Heart right ventricle (tissue), 16 donors: ENCODE results near the gene TRIM41. TPM values are rescaled to one million over a fixed set of nuclear protein-coding genes. Genes with fewer than 3 reads are reported as not detected.

ENCODE experiments used
- ATAC-seq, 8 donors: fragments of 200-7000 bp; cut with Tn5 transposase; one replicate each; pipeline ENCODE4 v1.9.1; 2020; ENCODE audit warnings: mild to moderate bottlenecking in 8 of 8, moderate library complexity in 8 of 8, moderate number of reproducible peaks in 1 of 8
- DNase-seq, 2 donors: peaks; one replicate each; pipeline ENCODE4 v3.0.0-alpha.2; 2020
- H3K27ac ChIP-seq, 10 donors: fragments of 200-600 bp; sonication (generic) in 2 of 10; one replicate each; pipeline versions ENCODE4 v1.5.0 to v1.8.0; 2020 to 2022; ENCODE audit warnings: mild to moderate bottlenecking in 3 of 10
- H3K27me3 ChIP-seq, 7 donors: fragments of 200-600 bp; one replicate each; pipeline ENCODE4 v1.8.0; 2021 to 2022; ENCODE audit warnings: mild to moderate bottlenecking in 2 of 7
- H3K36me3 ChIP-seq, 9 donors: fragments of 200-600 bp; sonication (generic) in 1 of 9; one replicate each; pipeline versions ENCODE4 v1.5.0 to v1.8.0; 2020 to 2022; ENCODE audit warnings: mild to moderate bottlenecking in 2 of 9
- H3K4me1 ChIP-seq, 9 donors: fragments of 200-600 bp; sonication (generic) in 1 of 9; one replicate each; pipeline versions ENCODE4 v1.5.0 to v1.8.0; 2020 to 2022; ENCODE audit warnings: mild to moderate bottlenecking in 4 of 9
- H3K4me3 ChIP-seq, 10 donors: fragments of 200-600 bp; sonication (generic) in 2 of 10; one replicate each; pipeline versions ENCODE4 v1.5.0 to v1.8.0; 2020 to 2022; ENCODE audit warnings: mild to moderate bottlenecking in 7 of 10, moderate library complexity in 2 of 10
- H3K9me3 ChIP-seq, 11 donors: fragments of 200-600 bp in 10 of 11; sonication (generic) in 2 of 11; one replicate each; pipeline versions ENCODE4 v1.5.0 to v1.8.0; 2013 to 2022; ENCODE audit warnings: mild to moderate bottlenecking in 2 of 11, control low read depth in 1 of 11, moderate library complexity in 1 of 11
- CTCF ChIP-seq, 9 donors: fragments of 200-600 bp; sonication (generic) in 2 of 9; IDR thresholded peaks; one replicate each; pipeline versions ENCODE4 v1.5.0 to v1.8.0; 2021 to 2022; ENCODE audit warnings: antibody characterized with exemption in 9 of 9, mild to moderate bottlenecking in 5 of 9, moderate library complexity in 1 of 9
- WGBS, 2 donors: extraction: QIAGEN DNeasy Blood & Tissue Kit; methylation state at CpG; one replicate each; pipeline ENCODE4 v1.1.7; 2013; ENCODE audit warnings: inconsistent platforms in 1 of 2; 5-methylcytosine and 5-hydroxymethylcytosine counted together
- intact Hi-C, 10 donors: fragments of 100-400 bp; cut with DNase I; formaldehyde crosslinking; loops; one replicate each; pipeline versions ENCODE4 v1.11.1 to v1.14.2; 2022
- polyA plus RNA-seq, 2 donors: library from polyadenylated mRNA; stranded (reverse); fragments of 200-250 nt; gene quantifications; one replicate each; pipeline ENCODE4 v1.2.3, GENCODE V29; 2013
- total RNA-seq, 10 donors: library from RNA; stranded (reverse); fragmentation: NEBNext Ultra II Directional in 3 of 10; extraction: Animal tissue kit (Norgen Biotek cat#: 25700) in 3 of 10; gene quantifications; one replicate each; pipeline versions ENCODE4 v1.2.1 to v1.2.4, GENCODE V29; 2021 to 2023
- donor health status: Arrhythmogenic right ventricular cardiomyopathy.
- donor health status: ischemic (EF 13 %, LVEDD 7.1; RV severe dilation, severe dysfunction).
- donor health status: healthy with polysubstance abuse.
- donor health status: DM: no; HTN: yes; CAD: no.
- donor health status: DM: no; HTN: no; CAD: no.
- donor health status: ischemic (EF 25% LVEDD 6.9; RV normal size, moderate dysfunction).
- donor health status: ischemic (EF 25% LVEDD 5.7; RV mildly dilated, moderate dysfunction).
- donor health status: healthy.
- donor health status: DM: yes; HTN: yes; CAD: no.
- donor health status: Ischemic cardiomyopathy.
- donor health status: ischemic (EF 35%, LVEDD 5.7; RV mildly dilated, moderate dysfunction).
- donor health status: nonischemic (EF 11% LVEDD 7.7; RV severe dilation, severe dysfunction).
- donor health status: DM: yes; HTN: yes; CAD: no.
- donor health status: PGD.
- donor health status: ischemic (EF 29% LVEDD 5.4; RV normal size, mild dysfunction).
- donor health status: nonischemic (EF 23%, LVEDD 6.1; RV moderate dilation, normal function).

TRIM41 gene
- total and polyA plus RNA-seq, 12 donors = 12.1 to 28.2 (median 25.2) TPM

GRCh38 chr5:181181650-181182565 is 41.2 kb upstream of the TRIM41 start:
- Histone ChIP-seq H3K36me3 (no peaks in the 10 kb centered on the region), H3K9me3 (no peaks in the 10 kb centered on the region), H3K4me1 (peaks cover 0 to 31% (median 16%) of the 10 kb centered on the region in 9 donors), H3K4me3 (no peak overlapping the region), H3K27ac (no peak overlapping the region), H3K27me3 (peaks cover 0 to 10% (median 0%) of the 10 kb centered on the region in 7 donors)
- DNase-seq (peak; percentile 68 to 69), ATAC-seq (peak; percentile 67 to 87 (median 82))
- 38 to 42% methylated on average over 25 of the region's 25 CpGs for WGBS, 2 donors
- peak; percentile 60 to 91 (median 79) for TF ChIP-seq CTCF (IDR thresholded peaks at IDR 0.05)
- intact Hi-C loops = loop anchor here in 6 of 10 donors (5.0 to 10.0 kb wide), 5 partner anchors 63 to 397 kb away; partner anchors contain the start of genes MGAT1 (in 3 of the 6), TRIM52 (in 3 of the 6) and RACK1 (in 1 of the 6)

GRCh38 chr5:181182651-181183050 is 40.4 kb upstream of the TRIM41 start:
- Histone ChIP-seq H3K27me3 (peaks cover 0 to 2% (median 0%) of the 10 kb centered on the region in 7 donors), H3K36me3 (no peaks in the 10 kb centered on the region), H3K27ac (no peak overlapping the region), H3K4me3 (no peak overlapping the region), H3K4me1 (peaks cover 0 to 35% (median 16%) of the 10 kb centered on the region in 9 donors), H3K9me3 (no peaks in the 10 kb centered on the region)
- WGBS, 2 donors = 61 to 67% methylated on average over 12 of the region's 12 CpGs
- no peak for ATAC-seq
- DNase-seq = no peak
- intact Hi-C loops = loop anchor here in 6 of 10 donors (5.0 to 10.0 kb wide), 5 partner anchors 62 to 398 kb away; partner anchors contain the start of genes MGAT1 (in 3 of the 6), TRIM52 (in 3 of the 6) and RACK1 (in 1 of the 6)
- TF ChIP-seq CTCF (IDR thresholded peaks at IDR 0.05) = no peak

- ATAC-seq = no peak
- peaks cover 0 to 41% (median 18%) of the 10 kb centered on the region in 9 donors for H3K4me1 ChIP-seq
- peak overlapping the region in 9 of 10 donors; percentile 47 to 66 (median 56) for H3K4me3 ChIP-seq
- no peak for TF ChIP-seq CTCF (IDR thresholded peaks at IDR 0.05)
- H3K27ac ChIP-seq = peak overlapping the region in 5 of 10 donors; percentile 23 to 76 (median 60)
- H3K36me3 ChIP-seq = no peaks in the 10 kb centered on the region
- peaks cover 0 to 5% (median 0%) of the 10 kb centered on the region in 7 donors for H3K27me3 ChIP-seq
- no peak for DNase-seq
- no peaks in the 10 kb centered on the region for H3K9me3 ChIP-seq
- 76 to 85% methylated on average over 16 of the region's 16 CpGs for WGBS, 2 donors
- intact Hi-C loops = loop anchor here in 8 of 10 donors (5.0 to 10.0 kb wide), 5 partner anchors 60 to 400 kb away; partner anchors contain the start of genes TRIM52 (in 7 of the 8), MGAT1 (in 3 of the 8) and RACK1 (in 1 of the 8)
Observed at GRCh38 chr5:181184845-181185216, 38.2 kb upstream of the TRIM41 start.

GRCh38 chr5:181185560-181185959 is 37.5 kb upstream of the TRIM41 start:
- Histone ChIP-seq H3K27ac (no peak overlapping the region), H3K4me3 (no peak overlapping the region), H3K4me1 (peaks cover 0 to 48% (median 24%) of the 10 kb centered on the region in 9 donors), H3K9me3 (no peaks in the 10 kb centered on the region), H3K36me3 (no peaks in the 10 kb centered on the region), H3K27me3 (peaks cover 0 to 5% (median 0%) of the 10 kb centered on the region in 7 donors)
- intact Hi-C loops = loop anchor here in 7 of 10 donors (5.0 to 10.0 kb wide), 5 partner anchors 59 to 401 kb away; partner anchors contain the start of genes TRIM52 (in 6 of the 7), MGAT1 (in 3 of the 7) and RACK1 (in 1 of the 7)
- 92 to 94% methylated on average over 13 of the region's 13 CpGs for WGBS, 2 donors
- no peak for DNase-seq
- no peak for TF ChIP-seq CTCF (IDR thresholded peaks at IDR 0.05)
- ATAC-seq = no peak
